HG02973 (cell line): Measurements from ENCODE around the gene MCTP1.
"Not testable (repeated sequence)": the region's sequence is repeated elsewhere in the genome, so short reads cannot be mapped to it uniquely, and the experiment has no call there.

Experiments used
- ATAC-seq: cut with Tn5 transposase; IDR thresholded peaks from one replicate; pipeline ENCODE4 v1.9.1; 2021; ENCODE audit warnings: moderate library complexity; ENCODE audit not compliant: unreplicated experiment

The MCTP1 gene

DNA sequence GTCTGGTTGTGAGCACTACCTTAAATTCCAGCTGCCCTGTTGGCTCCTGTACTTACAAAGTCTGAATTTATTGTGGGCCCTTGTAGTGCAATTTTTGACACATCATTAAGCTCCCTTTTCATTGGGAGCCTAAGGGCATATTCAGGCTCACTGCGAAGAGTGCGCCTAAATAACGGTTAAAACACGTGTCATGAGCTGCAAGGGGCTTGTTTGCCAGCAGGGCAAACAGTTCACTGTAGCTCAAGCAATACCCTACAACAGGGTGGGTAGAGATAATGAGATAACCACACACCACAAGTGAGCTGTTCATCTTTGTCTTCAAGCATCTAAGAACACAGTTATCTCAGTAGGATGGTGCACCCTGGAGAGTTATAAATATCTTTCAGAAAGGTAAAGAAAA lies 452.2 kb downstream of the MCTP1 start:
- ATAC-seq, result no peak

DNA sequence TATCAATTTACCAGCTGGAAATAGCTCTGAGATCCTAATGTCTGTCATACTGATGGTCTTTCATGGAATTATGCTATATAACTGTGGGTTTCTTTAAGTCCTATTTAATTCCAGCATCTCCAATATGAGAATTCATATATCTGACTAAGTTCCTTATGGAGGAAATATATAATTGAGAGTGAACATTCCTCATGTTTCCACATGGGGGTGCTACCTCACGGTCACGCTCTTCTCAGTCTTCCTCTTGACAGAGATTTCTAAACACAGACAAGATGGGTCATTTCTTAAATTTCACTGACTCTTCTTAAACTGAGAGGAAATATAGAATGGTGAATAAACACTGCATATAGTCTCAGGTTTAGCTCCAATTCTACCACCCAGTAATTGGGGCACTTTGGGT lies 454.4 kb downstream of the MCTP1 start:
- no peak for ATAC-seq

DNA sequence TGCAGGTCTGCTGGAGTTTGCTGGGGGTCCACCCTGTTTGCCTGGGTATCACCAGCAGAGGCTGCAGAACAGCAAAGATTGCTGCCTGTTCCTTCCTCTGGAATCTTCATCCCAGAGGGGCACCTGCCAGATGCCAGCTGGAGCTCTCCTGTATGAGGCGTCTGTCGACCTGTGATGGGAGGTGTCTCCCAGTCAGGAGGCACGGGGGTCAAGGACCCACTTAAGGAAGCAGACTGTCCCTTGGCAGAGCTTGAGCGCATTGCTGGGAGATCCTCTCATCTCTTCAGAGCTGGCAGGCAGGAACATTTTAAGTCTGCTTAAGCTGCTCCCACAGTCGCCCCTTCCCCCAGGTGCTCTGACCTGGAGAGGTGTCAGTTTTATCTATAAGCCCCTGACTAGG lies 456.7 kb downstream of the MCTP1 start:
- ATAC-seq, result not testable (repeated sequence)

DNA sequence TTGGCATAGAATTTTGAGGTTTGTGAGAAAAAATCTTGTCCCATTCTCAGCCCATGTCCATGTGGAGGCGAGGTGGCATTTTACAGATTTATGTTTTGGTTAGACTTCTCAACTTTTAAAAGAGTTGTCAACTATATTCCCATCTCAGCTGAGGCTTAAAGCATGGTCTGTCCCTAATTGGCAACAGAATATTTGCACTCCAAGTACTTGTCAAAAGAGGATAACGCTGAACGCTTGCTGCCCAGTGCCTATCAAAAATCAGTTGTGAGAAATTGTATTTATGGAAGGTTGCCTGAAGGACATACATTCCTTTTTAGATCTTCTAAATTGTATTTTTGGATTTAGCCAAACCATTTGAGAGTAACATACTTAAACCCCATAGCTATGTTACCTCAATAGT lies 464.4 kb downstream of the MCTP1 start:
- ATAC-seq, result no peak

DNA sequence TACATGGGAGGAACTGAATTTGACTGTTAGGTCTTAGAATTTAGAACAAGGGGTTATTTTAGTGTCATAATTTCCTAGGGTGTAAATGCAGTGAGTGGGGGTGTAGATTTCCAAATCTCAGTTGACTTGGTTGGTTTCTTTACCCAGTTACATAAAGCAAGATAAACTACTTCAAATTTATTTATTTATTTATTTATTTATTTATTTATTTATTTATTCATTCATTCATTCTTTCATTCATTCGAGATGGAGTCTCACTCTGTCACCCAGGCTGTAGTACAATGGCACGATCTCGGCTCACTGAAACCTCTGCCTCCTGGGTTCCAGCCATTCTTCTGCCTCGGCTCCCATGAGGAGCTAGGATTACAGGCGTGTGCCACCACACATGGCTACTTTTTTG lies 466.0 kb downstream of the MCTP1 start:
- no peak for ATAC-seq

DNA sequence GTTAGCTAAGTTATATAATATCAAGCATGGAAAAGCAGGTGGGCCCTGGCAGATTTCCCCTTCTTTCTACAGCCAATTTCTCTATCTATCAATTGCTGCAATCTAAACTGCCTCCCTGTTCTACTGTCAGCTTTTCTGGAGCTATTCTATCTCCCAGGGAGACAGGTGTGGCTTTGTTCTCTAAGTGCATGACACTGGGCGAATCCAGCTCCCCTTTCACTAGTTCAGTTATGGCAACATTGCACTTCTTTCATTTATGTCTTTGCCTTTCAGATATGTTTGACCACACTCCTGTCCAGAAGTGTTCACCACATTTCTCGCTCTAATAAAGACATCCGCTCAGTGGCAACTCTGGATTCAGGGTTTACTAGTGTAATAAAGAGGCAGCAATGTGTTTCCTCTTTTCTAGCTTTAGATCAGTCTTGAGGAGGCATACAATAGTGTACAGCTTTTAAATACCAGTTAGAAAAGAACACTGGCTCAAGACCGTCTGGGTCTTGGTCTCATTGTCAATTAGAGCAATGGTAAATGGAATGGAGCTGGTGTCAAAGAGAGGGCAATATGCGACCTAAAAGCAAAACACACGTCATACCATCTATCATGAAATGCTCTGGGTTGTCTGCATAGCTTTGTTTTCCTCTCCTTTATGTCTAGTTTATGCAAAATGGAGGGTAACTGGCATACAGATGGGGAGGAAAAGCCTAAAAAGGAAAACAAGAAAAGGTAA lies 469.4 kb downstream of the MCTP1 start:
- ATAC-seq, result no peak

DNA sequence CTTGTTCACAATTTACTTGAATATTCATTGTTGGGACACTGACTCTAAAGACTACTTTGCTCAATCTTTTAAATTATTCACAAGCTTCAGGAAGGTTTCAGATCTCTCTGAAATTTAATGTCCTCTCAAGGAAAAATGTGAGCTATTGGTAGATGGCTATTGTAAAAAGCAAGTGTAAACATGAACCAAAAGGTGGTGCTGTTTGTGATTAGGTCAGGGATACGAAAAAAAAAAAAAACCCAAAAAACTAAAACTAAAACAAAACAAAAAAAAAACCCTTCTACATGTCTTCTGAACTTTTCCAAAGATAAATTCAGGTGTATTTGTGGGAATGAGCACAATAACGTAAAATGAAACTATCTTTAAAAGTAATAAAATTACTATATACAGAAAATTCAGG lies 472.7 kb downstream of the MCTP1 start:
- no peak for ATAC-seq

DNA sequence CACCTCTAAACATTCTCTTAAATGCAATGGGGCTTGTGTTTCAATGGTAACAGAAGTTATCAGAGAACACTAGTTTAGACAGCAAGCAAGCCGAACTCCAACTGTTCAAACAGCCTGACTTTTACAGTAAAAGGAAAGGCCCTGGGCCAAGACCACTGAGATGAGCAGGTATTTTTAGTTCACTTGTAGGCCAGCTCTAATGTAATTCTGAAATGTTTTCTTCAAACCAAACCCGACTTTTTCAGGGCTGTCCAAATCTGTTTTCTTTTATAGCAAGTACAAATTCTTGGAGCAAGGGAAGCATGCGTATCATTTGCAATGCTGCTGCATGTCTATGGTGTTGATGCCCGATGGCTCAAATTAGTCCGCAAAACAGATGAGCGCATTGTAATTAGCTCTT lies 473.6 kb downstream of the MCTP1 start:
- no peak for ATAC-seq

DNA sequence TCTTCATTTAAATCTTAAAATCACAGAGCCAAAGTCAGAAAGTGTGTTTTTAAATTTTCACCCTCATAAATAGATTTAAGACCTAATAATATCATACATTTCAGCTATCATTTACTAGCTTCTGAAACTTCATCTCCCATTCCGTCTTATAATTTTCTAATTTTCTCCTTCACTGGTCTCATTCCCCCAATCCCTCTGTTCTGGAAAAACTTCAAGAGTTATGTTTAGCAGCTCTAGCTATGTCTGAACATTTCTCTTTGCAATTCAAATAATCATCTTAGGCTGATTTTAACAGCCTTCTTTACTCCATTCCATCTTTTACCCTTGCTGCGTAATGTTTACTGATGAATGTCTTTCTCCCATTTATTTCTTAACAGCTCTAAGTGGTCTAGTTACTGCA lies 474.0 kb downstream of the MCTP1 start:
- no peak for ATAC-seq

DNA sequence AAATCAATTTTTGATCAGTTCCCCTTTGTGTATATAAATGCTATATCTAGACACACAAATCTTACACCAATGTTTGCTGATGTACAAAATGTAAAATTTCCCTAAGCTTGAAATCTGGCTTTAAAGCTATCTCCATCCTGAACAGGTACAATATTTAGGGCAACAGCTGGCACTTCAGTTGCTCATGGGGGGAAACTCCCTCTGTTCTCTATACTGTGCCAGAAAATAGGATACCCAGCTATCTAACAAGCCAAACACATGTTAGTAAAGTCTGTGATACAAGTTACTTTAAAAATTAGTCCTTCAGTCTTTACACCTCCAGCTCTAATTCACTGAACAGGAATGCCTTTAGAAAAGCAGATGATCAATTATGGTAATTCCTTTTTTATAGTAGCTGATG lies 474.6 kb downstream of the MCTP1 start:
- no peak for ATAC-seq

DNA sequence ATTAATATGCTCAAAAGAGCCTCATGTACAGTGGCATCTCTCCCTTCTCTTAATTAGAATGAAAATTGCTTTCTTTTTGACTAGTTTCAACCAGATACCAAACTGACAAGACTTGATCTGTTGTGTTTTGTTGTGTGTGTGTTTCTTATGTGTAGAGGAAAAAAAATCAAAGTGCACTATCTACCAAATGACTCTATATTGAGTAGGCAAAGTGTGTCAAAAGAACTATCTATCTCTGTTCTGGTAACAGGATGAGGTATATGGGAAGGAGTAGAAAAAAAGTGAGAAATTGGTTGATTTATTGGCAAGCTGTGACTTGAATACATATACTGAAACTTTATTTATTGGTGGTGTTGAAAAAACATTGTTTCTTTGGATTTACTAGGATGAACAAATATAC lies 476.4 kb downstream of the MCTP1 start:
- no peak for ATAC-seq

DNA sequence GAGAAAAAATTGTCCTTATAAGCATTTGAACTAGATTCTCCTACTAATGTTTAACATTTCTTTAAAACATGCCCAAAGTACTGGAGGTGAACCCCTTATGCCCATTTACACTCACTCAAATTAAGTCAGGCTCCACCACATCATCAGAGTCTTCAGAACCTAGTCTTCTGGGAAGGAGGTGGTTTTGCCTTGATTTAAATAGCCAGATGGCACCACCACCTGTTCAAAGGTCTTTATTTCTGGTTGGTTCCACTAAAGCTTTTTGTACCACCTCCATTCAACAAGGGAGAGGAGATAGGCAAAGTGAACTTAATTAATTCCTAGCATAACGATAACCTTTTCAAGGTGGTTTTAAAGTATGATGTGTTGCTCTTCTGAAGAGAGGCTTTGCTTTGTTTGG lies 476.9 kb downstream of the MCTP1 start:
- no peak for ATAC-seq

DNA sequence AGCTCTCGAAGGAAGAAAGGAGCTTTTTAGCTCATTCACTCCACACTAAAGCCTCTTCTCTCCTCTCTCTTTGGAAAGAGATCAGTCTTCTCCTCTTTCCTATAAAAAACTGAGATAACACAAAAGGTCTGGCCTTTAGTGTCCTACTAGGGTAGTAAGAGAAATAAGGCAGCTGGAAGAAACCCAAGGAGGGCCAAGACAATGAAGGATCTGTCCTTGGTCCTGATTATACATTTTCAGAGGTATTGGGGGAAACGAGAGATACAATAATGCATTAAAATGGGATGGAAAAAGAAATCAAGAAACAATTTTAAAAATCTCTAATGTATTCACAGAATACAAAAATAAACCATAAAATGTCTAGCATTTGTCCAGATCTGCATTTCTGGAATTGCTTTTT lies 482.4 kb downstream of the MCTP1 start:
- no peak for ATAC-seq

DNA sequence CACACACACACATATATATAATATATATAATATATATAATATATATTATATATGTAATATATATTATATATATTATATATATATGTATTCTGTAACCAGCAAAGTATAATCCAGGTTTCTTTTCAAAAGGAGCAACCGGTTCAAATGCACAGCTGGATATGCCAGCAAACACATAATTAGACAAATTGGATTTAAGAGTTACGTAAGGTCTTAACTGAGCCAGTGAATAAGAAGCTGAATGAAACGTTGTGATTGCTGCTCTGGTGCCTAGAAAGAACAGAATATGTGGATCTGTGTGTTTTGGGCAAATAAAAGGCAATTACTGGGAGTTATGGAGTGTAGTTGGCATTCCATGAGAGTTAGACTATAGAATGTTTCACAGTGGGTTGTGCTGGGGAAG lies 488.3 kb downstream of the MCTP1 start:
- no peak for ATAC-seq

DNA sequence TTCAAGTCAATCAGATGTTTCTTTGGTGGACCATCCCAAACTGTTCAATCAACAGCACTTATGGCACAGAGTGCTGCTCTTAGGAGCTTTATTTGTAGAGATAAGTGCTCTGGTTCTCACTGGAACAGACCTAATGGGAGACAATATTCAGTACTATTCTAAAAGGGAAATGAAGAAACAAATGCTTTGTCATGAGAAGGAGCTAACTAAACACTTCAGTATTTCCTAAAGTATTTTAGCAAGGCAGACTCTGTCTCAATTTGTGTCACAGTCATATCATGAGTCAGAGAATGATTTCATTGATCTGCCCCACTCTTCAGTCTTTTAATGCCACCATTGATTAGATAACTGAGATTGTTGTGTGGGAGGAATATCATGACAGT lies 491.1 kb downstream of the MCTP1 start:
- peak; percentile 49 for ATAC-seq

DNA sequence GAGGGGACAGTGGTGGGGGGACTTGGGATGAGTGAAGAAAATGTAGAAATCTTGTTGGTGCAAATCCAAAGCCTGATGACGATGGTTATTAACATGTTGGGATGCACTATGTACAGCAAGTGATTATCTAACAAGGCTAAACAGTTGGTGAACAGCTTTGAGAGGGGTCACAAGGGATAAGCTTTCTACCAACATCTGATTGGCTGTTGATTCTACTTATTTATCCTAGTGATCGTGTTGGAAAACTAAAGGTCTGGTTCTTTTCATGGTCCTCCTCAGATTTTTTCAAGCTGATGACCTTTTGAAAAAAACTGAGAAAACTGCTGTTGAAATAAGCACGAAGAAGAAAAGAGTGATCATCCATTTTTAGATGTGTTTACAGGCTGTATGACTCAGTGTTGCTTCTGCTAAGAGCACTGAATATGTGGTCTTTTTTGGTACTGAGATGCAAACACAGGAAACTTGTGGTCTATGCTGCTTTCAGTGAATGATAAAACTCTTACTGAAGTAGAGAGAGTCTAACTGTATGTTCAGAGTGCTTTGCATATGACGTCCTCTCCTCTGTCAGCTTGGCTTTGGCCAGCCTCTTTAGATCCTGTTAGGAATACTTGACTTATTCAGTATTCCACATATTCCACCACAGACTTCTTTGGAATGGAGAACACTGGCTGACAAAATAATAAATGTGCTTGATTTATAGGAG lies 491.6 kb downstream of the MCTP1 start:
- ATAC-seq, result peak; percentile 100

DNA sequence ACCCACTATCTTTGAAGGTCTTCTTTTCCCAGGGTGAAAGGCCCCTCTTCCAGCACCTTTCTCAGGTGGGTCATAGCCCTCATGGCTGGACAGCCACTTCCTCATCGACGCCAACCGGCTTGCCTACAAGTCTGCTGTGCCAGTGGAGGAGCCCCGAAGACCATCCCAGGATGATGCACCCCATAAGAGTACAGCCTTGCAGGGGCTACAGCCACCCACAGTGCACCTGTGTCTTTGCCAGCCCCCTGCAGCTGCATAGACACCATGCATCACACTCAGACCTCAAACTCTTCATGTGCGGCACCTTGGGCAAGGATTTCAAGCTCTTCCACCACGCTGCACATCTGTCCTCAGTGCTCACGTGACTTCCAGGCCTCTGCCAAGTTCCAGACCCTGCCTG lies 493.1 kb downstream of the MCTP1 start:
- ATAC-seq, result no peak

DNA sequence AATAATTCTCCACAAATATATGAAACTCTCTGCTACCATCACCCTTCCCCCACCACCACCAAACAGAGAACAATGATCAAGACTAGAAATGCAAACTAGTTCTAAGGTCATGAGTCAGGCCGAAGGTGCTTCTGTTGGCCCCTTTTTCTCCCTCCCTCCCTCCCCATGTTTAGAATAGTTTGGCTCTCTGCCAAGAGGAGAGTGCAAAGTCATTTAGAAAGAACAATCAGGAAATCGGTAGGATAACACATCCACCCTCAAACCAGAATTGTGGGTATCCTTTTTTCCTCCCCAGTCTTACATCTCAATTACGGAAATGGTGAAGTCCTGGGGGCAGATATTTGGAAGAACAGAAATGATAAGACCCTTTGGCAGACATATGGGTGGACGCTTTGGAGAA lies 496.4 kb downstream of the MCTP1 start:
- ATAC-seq, result no peak

DNA sequence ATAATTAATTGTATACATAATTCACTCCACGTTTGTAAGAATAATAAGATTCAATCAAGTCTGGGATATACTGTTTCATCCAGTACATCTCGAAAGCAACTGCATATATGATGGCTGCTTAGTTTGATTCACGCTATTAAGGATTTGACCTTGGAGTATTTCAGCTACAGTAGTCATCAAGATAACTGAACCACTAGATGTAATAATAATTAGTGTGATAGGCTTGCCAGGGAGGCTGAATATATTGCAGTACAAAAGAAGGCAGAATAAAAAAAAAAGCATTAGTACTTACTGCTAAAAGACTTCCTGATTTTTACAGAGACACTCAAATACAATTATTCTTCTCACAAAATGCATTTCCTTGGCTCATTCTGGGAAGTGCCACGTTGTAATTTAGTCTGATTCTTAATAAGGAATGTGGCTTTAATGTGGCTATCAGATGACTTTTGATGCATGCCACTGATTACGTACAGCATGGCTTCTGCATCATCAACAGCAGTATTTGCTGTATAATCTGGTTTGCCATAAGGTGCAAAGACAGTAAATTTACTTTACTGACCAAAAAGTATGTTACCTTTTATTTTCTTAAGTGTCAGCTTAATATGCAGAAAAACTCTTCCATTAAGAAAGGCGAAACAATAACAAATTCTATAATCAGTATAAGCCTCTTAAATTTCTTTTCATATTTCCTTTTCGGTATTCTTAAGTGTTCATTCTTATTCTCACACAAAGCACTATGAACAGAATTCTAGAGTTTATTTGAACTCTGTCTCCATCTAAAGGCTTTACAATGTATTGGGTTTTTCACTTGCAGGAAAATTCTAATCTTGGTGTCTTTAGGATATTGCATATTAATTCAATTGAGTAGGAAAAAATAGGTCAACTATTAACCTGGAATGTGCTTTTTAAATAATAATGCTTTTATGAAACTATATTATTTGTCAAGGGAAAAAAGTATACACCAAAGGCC lies 500.1 kb downstream of the MCTP1 start:
- ATAC-seq, result no peak

DNA sequence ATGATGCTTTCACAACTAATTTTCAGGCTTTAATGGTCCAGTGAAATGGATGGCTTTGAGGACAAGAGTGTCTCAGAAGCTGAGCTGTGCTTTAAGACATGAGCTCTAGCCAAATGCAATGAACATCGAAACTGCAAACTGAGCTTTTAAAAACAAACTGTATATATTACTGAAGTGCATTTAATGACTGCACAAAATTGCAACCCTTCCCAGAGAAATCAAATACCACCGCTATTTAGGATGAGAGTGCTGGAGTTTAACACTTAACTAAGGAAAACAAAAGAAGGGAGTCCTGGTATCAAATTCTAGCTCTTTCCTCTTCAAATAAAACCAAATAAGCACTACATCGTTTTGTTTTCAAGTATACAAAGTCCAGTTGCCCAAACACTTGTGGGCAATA lies 502.5 kb downstream of the MCTP1 start:
- ATAC-seq, result no peak

DNA sequence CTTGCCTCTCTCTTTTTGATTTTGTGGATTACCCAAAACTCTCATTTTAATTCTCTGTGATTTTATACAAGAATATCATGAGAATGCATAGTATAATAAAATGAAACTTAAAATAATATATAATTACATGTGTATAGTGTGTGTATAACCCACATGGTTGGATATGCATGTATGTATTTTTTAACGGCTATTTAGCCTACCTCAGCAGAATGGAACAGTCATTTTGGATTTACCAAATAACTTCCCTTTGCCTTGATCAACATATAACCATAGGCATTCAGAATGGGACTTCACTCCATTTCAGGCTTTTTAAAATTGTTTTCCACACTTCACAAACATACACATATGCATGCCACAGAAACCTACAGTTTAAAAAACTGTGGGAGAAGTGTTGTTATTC lies 505.2 kb downstream of the MCTP1 start:
- no peak for ATAC-seq

DNA sequence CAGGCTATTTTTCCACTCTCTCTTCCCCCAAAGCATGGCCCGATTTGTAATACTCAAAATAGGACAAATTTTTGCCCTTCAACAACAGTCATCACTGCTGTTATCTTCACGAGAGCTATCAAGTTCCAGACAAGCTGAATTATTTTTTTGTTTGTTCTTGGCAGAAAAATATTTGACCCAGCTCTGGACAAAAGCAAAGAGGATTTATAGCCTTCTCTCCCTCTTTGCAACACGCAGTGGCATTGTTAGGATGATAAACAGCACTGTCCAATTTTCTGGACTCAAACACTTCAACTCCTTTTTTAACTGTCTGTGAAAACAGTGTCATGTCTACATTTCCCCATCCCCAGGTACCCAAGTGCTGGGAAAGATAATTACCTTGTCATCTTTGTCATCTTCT lies 506.2 kb downstream of the MCTP1 start:
- ATAC-seq, result no peak
